Nucleus accumbens (tissue), 56 donors: ENCODE measurements around the gene SDC4.
A peak's percentile ranks its signal among the peaks of the same experiment; 100 is the strongest.

ENCODE experiments used
- DNase-seq, 56 donors: peaks; one replicate each; lab custom pipeline; 2025; lab: John Stamatoyannopoulos, UW

The SDC4 gene

GRCh38 chr20:45303586-45304463 lies 44.4 kb downstream of the SDC4 start:
- peak in 3 of 56 donors; percentile 4 to 9 (median 6) for DNase-seq

GRCh38 chr20:45301824-45302271 lies 46.4 kb downstream of the SDC4 start:
- DNase-seq: no peak

GRCh38 chr20:45300961-45301360 lies 47.3 kb downstream of the SDC4 start:
- peak in 1 of 56 donors; percentile 3 for DNase-seq

GRCh38 chr20:45299786-45300185 lies 48.4 kb downstream of the SDC4 start:
- DNase-seq: no peak

- no peak for DNase-seq
Observed at GRCh38 chr20:45297786-45298497, 50.3 kb downstream of the SDC4 start.

GRCh38 chr20:45294659-45295058 lies 53.6 kb downstream of the SDC4 start:
- DNase-seq: no peak

- no peak for DNase-seq
Observed at GRCh38 chr20:45294003-45294368, 54.2 kb downstream of the SDC4 start.

- peak in 47 of 56 donors; percentile 5 to 85 (median 51) for DNase-seq
Observed at GRCh38 chr20:45293041-45294002, 54.9 kb downstream of the SDC4 start.

- no peak for DNase-seq
Observed at GRCh38 chr20:45292343-45292742, 55.9 kb downstream of the SDC4 start.

GRCh38 chr20:45291526-45291925 lies 56.7 kb downstream of the SDC4 start:
- no peak for DNase-seq

GRCh38 chr20:45290677-45291355 lies 57.4 kb downstream of the SDC4 start:
- peak in 50 of 56 donors; percentile 15 to 90 (median 54) for DNase-seq

- no peak for DNase-seq
Observed at GRCh38 chr20:45289942-45290676, 58.1 kb downstream of the SDC4 start.

- no peak for DNase-seq
Observed at GRCh38 chr20:45288860-45289259, 59.4 kb downstream of the SDC4 start.

GRCh38 chr20:45288376-45288775 lies 59.8 kb downstream of the SDC4 start:
- DNase-seq: no peak

- DNase-seq: no peak
Observed at GRCh38 chr20:45283551-45284057, 64.6 kb downstream of the SDC4 start.

- no peak for DNase-seq
Observed at GRCh38 chr20:45282700-45283550, 65.3 kb downstream of the SDC4 start.

GRCh38 chr20:45279992-45280391 lies 68.2 kb downstream of the SDC4 start:
- DNase-seq: no peak

- no peak for DNase-seq
Observed at GRCh38 chr20:45275338-45275737, 72.9 kb downstream of the SDC4 start.
